ENCODE results near the gene MIER3. TPM values are rescaled to one million over a fixed set of nuclear protein-coding genes. Genes with fewer than 3 reads are reported as not detected.

MIER3 gene, protein sequence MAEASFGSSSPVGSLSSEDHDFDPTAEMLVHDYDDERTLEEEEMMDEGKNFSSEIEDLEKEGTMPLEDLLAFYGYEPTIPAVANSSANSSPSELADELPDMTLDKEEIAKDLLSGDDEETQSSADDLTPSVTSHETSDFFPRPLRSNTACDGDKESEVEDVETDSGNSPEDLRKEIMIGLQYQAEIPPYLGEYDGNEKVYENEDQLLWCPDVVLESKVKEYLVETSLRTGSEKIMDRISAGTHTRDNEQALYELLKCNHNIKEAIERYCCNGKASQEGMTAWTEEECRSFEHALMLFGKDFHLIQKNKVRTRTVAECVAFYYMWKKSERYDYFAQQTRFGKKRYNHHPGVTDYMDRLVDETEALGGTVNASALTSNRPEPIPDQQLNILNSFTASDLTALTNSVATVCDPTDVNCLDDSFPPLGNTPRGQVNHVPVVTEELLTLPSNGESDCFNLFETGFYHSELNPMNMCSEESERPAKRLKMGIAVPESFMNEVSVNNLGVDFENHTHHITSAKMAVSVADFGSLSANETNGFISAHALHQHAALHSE
- total RNA-seq = 18.4 and 28.9 TPM in 2 replicates

- DNase-seq (ENCODE audit: low read depth) = peak; percentile 73
- TF ChIP-seq, protein P1, sequence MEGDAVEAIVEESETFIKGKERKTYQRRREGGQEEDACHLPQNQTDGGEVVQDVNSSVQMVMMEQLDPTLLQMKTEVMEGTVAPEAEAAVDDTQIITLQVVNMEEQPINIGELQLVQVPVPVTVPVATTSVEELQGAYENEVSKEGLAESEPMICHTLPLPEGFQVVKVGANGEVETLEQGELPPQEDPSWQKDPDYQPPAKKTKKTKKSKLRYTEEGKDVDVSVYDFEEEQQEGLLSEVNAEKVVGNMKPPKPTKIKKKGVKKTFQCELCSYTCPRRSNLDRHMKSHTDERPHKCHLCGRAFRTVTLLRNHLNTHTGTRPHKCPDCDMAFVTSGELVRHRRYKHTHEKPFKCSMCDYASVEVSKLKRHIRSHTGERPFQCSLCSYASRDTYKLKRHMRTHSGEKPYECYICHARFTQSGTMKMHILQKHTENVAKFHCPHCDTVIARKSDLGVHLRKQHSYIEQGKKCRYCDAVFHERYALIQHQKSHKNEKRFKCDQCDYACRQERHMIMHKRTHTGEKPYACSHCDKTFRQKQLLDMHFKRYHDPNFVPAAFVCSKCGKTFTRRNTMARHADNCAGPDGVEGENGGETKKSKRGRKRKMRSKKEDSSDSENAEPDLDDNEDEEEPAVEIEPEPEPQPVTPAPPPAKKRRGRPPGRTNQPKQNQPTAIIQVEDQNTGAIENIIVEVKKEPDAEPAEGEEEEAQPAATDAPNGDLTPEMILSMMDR (IDR thresholded peaks at IDR 0.05; ENCODE audit: insufficient read depth, low read depth, low read length) = no peak
- H3K4me3 ChIP-seq (ENCODE audit: low read depth, low read length) = peak within 1 kb of the TSS; percentile 84
Observed at GRCh38 chr5:56951946-56952691, at the start of gene MIER3. Gene MIER3 (minus strand): TSS chr5:56952123. CDS start chr5:56952102, 21 bp downstream.

DNA sequence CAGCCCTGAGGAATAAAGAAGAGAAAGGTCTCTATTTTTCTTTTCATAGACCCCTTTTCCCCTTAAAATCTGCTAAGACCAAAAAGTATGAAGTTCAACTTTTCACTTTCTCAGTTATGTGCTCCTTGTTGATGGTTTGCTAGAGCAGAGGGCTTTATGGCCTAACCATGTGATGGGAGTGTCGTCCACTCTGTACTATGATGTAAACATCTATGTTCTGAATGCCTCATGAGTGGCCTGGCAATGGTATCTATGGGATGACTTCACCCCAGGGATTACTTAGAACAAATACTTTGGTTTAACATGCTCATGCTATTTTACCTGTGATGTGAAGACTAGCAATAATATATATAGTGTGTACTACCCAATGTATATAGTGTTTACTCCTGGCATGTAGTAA lies 43.7 kb upstream of the MIER3 start:
- TF ChIP-seq, protein P1 (IDR thresholded peaks at IDR 0.05; ENCODE audit: insufficient read depth, low read depth, low read length) = no peak
- peak; percentile 6 for DNase-seq (ENCODE audit: low read depth)
- no peak overlapping the region for H3K4me3 ChIP-seq (ENCODE audit: low read depth, low read length)

GRCh38 chr5:56993241-56993640 lies 41.3 kb upstream of the MIER3 start:
- DNase-seq (ENCODE audit: low read depth) = no peak
- H3K4me3 ChIP-seq (ENCODE audit: low read depth, low read length) = no peak overlapping the region
- TF ChIP-seq, protein P1 (IDR thresholded peaks at IDR 0.05; ENCODE audit: insufficient read depth, low read depth, low read length) = no peak

DNA sequence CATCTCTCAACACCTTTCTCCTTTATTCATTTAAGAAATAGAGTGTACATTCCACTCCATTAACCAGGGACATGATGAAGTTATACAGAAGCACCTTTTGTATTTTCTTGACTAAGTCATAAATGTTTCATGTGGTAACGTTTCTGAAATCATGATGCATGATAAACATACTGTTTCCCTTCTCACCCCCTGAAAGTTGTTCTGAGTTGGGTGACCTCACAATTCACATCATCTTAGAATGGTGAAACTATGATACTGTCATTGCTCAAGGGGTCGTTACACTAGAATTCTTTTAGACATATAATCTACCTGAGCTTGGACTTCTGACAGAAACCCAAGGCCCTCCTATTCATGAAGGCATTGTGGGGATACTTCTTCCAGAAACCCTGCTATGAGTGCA lies 37.8 kb upstream of the MIER3 start:
- no peak overlapping the region for H3K4me3 ChIP-seq (ENCODE audit: low read depth, low read length)
- TF ChIP-seq, protein P1 (IDR thresholded peaks at IDR 0.05; ENCODE audit: insufficient read depth, low read depth, low read length) = no peak
- DNase-seq (ENCODE audit: low read depth) = no peak

- H3K4me3 ChIP-seq (ENCODE audit: low read depth, low read length) = no peak overlapping the region
- no peak for DNase-seq (ENCODE audit: low read depth)
- TF ChIP-seq, protein P1 (IDR thresholded peaks at IDR 0.05; ENCODE audit: insufficient read depth, low read depth, low read length) = no peak
Observed at GRCh38 chr5:56988490-56988889, 36.6 kb upstream of the MIER3 start.

DNA sequence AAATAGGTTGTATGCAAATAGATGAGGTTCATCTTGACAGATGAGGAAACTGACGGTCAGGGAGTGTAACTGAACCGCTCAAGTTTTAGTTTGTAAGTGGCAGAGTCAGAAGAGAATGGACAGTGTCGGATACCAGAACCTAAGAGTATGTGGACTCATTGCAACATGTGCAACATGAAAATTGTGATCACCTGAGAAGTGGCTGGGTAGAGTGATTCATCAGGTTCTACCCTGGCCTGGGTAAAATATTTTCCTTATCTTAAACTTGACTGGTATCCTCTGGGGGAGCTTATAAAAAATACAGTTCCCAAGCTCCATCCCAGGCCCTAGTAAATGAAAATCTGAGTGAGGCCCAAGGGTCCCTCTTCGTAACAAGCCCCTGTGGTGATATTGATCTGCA lies 35.2 kb upstream of the MIER3 start:
- H3K4me3 ChIP-seq (ENCODE audit: low read depth, low read length) = no peak overlapping the region
- no peak for DNase-seq (ENCODE audit: low read depth)
- TF ChIP-seq, protein P1 (IDR thresholded peaks at IDR 0.05; ENCODE audit: insufficient read depth, low read depth, low read length) = no peak

Measured in fibroblast of villous mesenchyme (primary cell).